GM12891 (cell line): ENCODE results near the gene IREB2.

Experiments
- DNase-seq: peaks from one replicate; pipeline ENCODE4 v3.0.0; 2011; ENCODE audit warnings: low spot score; ENCODE audit not compliant: insufficient read length
- FAIRE-seq: peaks from 2 replicates; lab custom pipeline; 2011; peaks lifted over from hg19 to GRCh38; lab: Jason Lieb, UNC
- PAX5 ChIP-seq: IDR thresholded peaks from 2 replicates; pipeline ENCODE4 v1.6.1; 2011; ENCODE audit warnings: low read length, moderate library complexity, mild to moderate bottlenecking; ENCODE audit not compliant: insufficient read depth, severe bottlenecking
- POLR2A ChIP-seq: IDR thresholded peaks from 2 replicates; pipeline ENCODE4 v1.6.1; 2011; ENCODE audit warnings: low read depth, low read length, control low read depth
- POLR2AphosphoS5 ChIP-seq: IDR thresholded peaks from 2 replicates; pipeline ENCODE4 v1.6.1; 2011; ENCODE audit warnings: low read depth, low read length, control low read depth
- POU2F2 ChIP-seq: IDR thresholded peaks from 2 replicates; pipeline ENCODE4 v1.6.1; 2011; ENCODE audit warnings: low read depth, mild to moderate bottlenecking, control low read depth, low read length, moderate library complexity
- SPI1 ChIP-seq: IDR thresholded peaks from 2 replicates; pipeline ENCODE4 v1.6.1; 2011; ENCODE audit warnings: low read depth, low read length, control low read depth
- TAF1 ChIP-seq: IDR thresholded peaks from 2 replicates; pipeline ENCODE4 v1.6.1; 2011; ENCODE audit warnings: low read depth, low read length, control low read depth

The IREB2 gene

GRCh38 chr15:78393137-78393536, 44.9 kb upstream of the IREB2 start:
- no peak for FAIRE-seq
- DNase-seq: no peak
- TF ChIP-seq TAF1 (no peak), SPI1 (no peak), PAX5 (no peak), POLR2A (no peak), POU2F2 (no peak), POLR2AphosphoS5 (no peak)

GRCh38 chr15:78394026-78394425, 44.0 kb upstream of the IREB2 start:
- FAIRE-seq: no peak
- no peak for DNase-seq

GRCh38 chr15:78394981-78395616, 42.9 kb upstream of the IREB2 start:
- TF ChIP-seq TAF1 (no peak), POLR2AphosphoS5 (no peak), POU2F2 (no peak), SPI1 (no peak), PAX5 (no peak), POLR2A (no peak)
- DNase-seq (no peak), FAIRE-seq (no peak)

More at GRCh38 chr15:78394026-78394425, 44.0 kb upstream of the IREB2 start:
- TF ChIP-seq TAF1 (no peak), SPI1 (peak; percentile 16; the same call in 1 of the 2 replicates), POLR2A (no peak)

GRCh38 chr15:78396186-78396814, 41.7 kb upstream of the IREB2 start:
- FAIRE-seq (no peak), DNase-seq (no peak)
- TF ChIP-seq POLR2A (no peak), PAX5 (no peak), TAF1 (no peak), POU2F2 (no peak), POLR2AphosphoS5 (no peak), SPI1 (no peak)

GRCh38 chr15:78396976-78397375, 41.0 kb upstream of the IREB2 start:
- no peak for FAIRE-seq
- DNase-seq: no peak
- TF ChIP-seq POLR2A (no peak), POU2F2 (no peak), SPI1 (no peak), TAF1 (no peak), POLR2AphosphoS5 (no peak), PAX5 (no peak)

GRCh38 chr15:78397382-78397781, 40.6 kb upstream of the IREB2 start:
- no peak for TF ChIP-seq POLR2AphosphoS5
- no peak for TF ChIP-seq PAX5
- TF ChIP-seq TAF1: no peak
- no peak for TF ChIP-seq POU2F2
- no peak for TF ChIP-seq SPI1
- TF ChIP-seq POLR2A: no peak
- DNase-seq: no peak
- FAIRE-seq: no peak

GRCh38 chr15:78398076-78398825, 39.8 kb upstream of the IREB2 start:
- TF ChIP-seq TAF1: no peak
- no peak for TF ChIP-seq POU2F2
- TF ChIP-seq SPI1: no peak
- no peak for TF ChIP-seq POLR2A
- TF ChIP-seq PAX5: no peak
- TF ChIP-seq POLR2AphosphoS5: no peak
- no peak for DNase-seq
- no peak for FAIRE-seq

- no peak for DNase-seq
- no peak for FAIRE-seq
- TF ChIP-seq SPI1 (no peak), POU2F2 (no peak), POLR2A (no peak), TAF1 (no peak), POLR2AphosphoS5 (no peak), PAX5 (no peak)
Measured at GRCh38 chr15:78399091-78399490, 38.9 kb upstream of the IREB2 start.

- DNase-seq: no peak
- TF ChIP-seq POLR2A (no peak), POU2F2 (no peak), SPI1 (no peak), PAX5 (no peak), TAF1 (no peak)
- no peak for FAIRE-seq
Measured at GRCh38 chr15:78402061-78402610, 35.9 kb upstream of the IREB2 start.
